GM21786 (cell line): ENCODE measurements around the gene SHC3.

Experiments used
- ATAC-seq: cut with Tn5 transposase; IDR thresholded peaks from one replicate; pipeline ENCODE4 v1.9.1; 2021; ENCODE audit not compliant: unreplicated experiment

The SHC3 gene

DNA sequence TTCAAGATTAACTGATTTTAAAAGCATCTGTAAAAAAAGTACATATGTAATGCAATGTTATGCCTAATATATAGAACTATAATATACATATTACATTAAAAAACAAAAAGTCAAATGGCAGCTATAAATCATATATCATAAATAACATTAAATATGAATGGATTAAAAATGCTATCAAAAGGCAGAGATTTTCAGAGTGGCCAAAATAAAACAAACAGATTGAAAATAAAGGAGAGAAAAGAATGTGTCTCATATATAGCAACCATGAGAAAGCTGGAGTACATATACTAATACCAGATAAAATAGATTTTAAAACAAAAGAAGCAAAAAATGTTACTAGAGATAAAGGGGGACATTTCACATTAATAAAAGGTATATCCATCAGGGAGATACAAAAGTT, 148.8 kb downstream of the SHC3 start:
- no peak for ATAC-seq

DNA sequence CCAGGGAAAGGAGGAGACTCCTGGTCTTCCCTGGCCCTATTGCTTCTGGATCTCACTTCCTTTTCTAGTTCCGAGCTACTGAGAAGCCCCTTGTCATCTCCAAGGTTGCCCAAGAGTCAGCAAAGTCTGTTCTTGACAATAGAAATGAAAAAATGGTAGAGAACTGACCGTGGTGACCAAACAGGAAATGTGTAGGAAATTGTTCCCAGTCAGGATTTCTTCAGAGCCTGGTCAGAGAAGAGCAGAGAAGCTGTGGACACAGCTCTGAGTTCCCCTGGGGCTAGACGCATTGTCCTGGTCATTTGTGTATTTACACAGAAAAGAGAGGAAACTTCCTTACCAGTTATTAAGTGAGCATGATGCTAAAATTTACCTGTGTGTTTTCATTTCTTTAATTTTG, 151.7 kb downstream of the SHC3 start:
- no peak for ATAC-seq

DNA sequence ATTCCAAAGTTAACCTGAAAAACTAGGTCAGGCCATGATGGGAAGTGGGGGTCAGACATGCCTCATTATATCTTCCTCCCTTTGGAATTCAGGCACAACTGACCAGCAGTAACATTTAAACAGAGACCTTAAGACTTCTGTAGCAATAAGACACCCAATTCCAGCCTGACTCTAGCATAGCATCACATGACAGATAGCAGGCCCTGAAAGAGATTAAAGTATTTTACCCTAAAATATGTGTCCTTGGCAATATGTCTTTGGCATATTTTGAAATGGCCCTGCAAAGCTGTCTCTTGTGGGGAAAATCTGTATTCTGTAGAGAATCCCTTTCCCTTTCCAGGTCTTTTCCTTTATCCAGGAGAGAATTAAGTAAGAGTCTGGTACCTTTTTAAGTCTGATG, 153.1 kb downstream of the SHC3 start:
- ATAC-seq: no peak

- ATAC-seq: no peak
Measured at GRCh38 chr9:89024727-89025126, 153.9 kb downstream of the SHC3 start.

DNA sequence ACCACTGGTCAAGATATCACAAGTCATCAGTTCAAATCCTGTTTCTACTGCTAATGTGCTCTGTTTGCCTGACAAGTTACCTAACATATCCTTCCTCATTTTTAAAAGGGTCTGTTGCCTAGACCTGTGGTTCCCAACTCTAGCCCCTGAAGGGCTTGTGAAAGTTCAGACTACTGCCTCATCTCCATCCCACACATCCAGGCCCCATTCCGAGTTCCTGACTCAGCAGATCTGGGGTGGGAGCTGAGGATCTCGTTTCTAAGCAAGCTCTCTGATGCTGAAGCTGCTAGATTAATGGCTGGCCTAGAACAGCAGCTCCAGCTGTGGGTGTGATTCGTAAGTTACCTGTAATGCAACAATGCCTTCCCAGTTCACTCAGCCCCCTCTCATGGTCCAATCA, 154.9 kb downstream of the SHC3 start:
- ATAC-seq: no peak

DNA sequence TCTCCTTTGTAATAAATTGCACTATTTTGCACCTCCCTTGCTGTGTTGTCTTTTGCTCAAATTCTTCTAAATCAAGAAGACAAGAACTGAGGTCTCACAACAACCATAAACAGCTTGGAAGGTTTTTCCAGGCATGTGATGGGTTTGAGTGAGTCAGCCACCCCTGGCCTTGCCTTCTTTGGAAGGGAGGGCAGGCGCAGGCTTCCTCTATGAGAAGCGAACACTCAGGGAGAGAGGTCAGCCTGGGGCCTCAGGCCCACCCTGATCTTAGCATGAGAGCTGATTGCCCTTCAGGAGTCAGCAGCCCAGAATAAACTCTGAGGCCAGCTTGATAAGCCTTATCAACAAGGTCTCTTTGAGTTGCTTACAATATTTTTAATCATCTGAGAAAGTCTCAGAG, 155.7 kb downstream of the SHC3 start:
- ATAC-seq: no peak

DNA sequence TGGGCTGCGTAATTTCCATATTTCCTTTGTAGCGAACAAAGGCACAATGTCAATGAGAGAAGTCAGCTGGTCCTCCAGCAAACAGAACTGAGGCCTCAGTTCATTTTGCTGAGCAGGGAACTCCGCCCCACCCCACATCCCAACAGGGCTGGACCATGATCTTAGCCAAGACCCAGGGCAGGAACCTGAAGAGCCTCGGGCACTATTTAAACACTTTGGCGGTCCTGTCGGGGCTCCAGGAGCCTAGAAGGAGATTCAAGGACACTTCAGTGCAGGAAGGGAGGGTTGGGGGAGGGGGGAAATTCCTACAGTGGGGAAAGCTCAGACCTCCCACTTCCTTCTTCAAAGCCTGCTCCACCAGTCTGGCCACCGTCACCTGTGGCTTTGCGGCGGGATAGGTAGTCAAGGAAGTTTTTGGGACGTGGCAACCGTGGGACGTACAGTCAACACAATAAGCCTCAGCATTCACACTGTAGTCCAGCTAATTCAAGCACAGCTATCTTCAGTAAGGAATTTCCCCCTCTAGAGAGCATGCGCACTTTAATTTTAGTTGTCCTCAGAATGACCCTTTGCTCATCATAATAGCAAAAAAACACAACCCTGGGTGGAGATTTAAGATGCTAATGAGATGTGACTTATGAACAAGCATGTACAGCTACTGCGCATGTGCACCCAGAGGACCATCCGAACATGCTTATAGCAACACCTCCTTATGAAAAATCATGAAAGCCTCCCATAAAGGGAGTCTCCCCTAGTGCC, 156.4 kb downstream of the SHC3 start:
- ATAC-seq: no peak

DNA sequence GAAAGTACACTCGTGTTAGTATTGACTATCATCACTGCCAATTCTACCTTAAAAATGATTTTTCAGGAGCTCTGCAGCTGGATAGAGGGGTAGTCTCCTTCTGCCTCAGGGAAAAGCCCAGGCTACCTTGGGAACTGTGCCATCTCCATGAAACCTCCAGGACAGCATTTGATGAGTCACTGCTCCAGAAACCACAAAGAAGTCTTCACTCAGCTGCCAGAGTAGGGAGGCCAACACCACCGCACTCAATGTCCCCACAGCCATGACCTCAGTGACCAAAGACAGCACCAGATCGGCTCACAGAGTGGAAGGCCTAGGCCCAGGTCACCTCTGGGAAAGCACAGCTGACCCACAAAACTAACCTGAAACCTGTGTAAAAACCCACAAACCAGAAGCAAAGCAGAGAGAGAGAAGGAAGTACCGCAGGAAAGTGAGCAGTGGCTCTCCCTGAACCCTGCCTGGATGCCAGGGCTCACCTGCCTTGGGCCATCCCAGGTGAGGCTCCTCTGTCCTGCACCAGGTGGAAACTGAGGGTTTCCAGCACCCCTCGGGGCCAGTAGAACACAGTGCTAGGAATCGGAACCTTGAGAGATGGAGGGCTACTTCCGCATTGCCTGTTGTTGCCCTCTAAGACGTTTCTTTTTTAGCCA, 157.3 kb downstream of the SHC3 start:
- no peak for ATAC-seq

- ATAC-seq: no peak
Measured at GRCh38 chr9:89020754-89021153, 157.9 kb downstream of the SHC3 start.

GRCh38 chr9:89015336-89015735, 163.3 kb downstream of the SHC3 start:
- ATAC-seq: no peak

DNA sequence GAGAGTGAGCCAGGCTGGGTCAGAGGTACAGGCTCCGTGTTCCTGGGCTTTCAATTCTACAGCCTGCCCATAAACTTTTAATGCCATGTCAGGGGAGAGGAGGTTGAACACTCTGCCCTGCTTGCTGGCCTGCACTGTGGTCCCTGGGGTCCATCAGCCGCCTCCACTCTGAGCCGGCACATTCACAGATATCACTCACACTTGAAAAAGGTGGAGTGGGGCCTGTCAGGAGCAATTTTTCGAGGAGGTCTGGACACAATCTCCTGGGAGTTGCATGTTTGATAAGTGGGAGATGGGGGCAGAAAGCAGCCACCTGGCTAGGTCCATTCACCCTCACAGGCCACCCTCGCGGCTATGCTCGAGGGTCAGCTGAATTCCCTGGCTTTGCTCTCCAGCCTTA, 164.5 kb downstream of the SHC3 start:
- ATAC-seq: no peak

- no peak for ATAC-seq
Measured at GRCh38 chr9:89013660-89014059, 165.0 kb downstream of the SHC3 start.

DNA sequence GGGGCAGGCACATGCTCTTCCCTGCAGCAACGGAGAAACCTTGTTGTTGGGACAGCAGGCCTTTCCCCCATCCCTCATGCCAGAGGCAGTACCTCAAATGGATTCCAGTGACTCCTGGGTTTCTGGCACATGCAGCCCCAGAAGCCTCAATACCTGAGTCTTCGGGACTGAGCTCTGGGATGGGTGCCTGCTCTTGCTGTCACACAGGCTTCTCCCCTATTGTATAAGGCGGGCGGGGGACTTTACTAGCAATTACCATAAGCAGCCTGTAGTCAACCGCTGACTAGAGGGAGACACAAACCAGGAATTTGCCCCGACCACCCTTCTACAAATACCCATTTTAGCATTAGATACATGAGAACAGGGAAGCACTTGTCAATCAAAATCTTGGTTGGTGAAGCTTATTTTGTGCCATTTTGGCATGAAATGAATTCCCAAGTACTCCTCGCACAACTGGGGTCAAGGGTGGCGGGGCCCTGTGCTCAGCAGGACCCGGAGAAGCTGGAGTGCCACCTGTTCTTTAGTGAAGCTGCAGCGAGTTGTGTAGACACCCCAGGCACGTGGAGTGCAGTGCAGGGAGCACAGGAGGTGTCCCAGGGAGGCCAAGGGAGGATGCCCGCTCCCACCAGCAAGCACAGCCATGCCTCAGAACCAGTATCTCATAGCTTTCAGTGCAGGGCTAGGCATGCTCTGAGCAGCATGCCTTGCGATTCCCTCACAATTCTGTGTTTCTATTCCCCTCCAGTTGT, 166.2 kb downstream of the SHC3 start:
- ATAC-seq: no peak

DNA sequence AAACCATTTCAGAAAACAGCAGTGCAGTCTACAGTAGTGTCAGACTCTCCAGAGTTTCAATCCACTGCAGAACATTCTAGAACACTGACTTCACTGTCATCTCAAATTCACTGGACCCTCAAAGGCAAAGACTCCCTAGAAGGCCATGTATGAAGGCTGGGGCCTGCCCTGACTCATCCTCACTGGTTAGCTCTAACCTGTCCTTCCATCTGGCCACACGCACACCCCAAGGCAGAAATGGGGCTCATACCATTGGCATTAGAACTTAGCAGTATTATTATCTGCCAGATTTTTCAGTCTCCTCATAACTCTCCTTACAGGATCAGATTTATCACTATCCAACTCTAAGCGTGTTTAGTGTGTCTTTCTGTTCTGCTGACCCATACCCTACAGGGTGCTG, 166.9 kb downstream of the SHC3 start:
- no peak for ATAC-seq

DNA sequence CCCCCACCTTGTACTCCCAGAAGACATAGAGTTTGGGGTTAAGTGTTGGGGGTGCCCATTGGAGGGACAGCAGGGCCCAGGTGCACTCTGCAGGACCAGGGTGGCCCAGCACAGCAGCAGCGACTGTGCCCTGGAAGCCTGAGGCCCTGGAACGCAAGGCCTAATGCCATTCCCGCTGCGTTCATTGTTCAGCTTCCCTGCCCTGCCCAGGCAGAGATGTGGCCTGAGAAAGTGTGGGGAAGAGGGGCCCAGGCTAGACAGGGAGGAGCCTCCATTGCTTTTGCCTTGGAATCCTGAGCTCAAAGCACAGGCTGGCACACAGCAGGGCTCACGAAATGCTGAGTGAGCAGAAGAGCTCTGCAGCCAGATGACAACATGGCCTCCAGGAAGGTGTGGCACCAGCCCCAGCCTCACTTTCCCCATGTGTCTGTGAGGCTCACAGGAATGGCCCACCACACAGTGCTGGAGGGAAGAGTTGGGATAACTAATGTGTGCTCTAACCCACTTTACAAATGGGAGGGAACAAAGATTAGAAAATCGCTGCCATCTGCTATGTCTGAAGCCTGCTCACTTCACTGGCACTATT, 168.0 kb downstream of the SHC3 start:
- no peak for ATAC-seq

- ATAC-seq: no peak
Measured at GRCh38 chr9:89010056-89010455, 168.6 kb downstream of the SHC3 start.

- ATAC-seq: no peak
Measured at GRCh38 chr9:89009546-89009840, 169.1 kb downstream of the SHC3 start.

- no peak for ATAC-seq
Measured at GRCh38 chr9:89008744-89009545, 169.7 kb downstream of the SHC3 start.

- ATAC-seq: no peak
Measured at GRCh38 chr9:89008055-89008743, 170.4 kb downstream of the SHC3 start.
